Mesenchymal stem cell (in vitro differentiated cells and primary cell): ENCODE results near the gene TIRAP.

Source experiments
- DNase-seq: peaks from one replicate; pipeline ENCODE4 v3.0.0-alpha.2; 2013
- H2AFZ ChIP-seq: one replicate; pipeline ENCODE4 v1.6.1; 2013; ENCODE audit warnings: low read depth, mild to moderate bottlenecking, control low read depth, inconsistent platforms, low read length, moderate library complexity
- H2AK5ac ChIP-seq: 2 replicates; pipeline ENCODE4 v1.6.1; 2013; ENCODE audit warnings: low read length, moderate library complexity, mild to moderate bottlenecking, inconsistent platforms; ENCODE audit not compliant: severe bottlenecking
- H2BK120ac ChIP-seq: one replicate; pipeline ENCODE4 v1.6.1; 2013; ENCODE audit warnings: low read depth, mild to moderate bottlenecking, inconsistent platforms, low read length, moderate library complexity
- H2BK12ac ChIP-seq, 2 experiments: one replicate each; pipeline ENCODE4 v1.6.1; 2013; ENCODE audit warnings: inconsistent platforms in 2 of 2, low read length in 2 of 2, mild to moderate bottlenecking in 2 of 2, moderate library complexity in 2 of 2, control low read depth in 1 of 2
- H2BK15ac ChIP-seq: one replicate; pipeline ENCODE4 v1.6.1; 2013; ENCODE audit warnings: mild to moderate bottlenecking, low read depth, inconsistent platforms; ENCODE audit not compliant: poor library complexity, severe bottlenecking
- H2BK5ac ChIP-seq: 2 replicates; pipeline ENCODE4 v1.6.1; 2013; ENCODE audit warnings: low read depth, mild to moderate bottlenecking, low read length, control low read depth, inconsistent platforms; ENCODE audit not compliant: poor library complexity, severe bottlenecking
- H3K14ac ChIP-seq, 2 experiments: one replicate each; pipeline ENCODE4 v1.6.1; 2013; ENCODE audit warnings: inconsistent platforms in 2 of 2, low read length in 2 of 2, control low read depth in 1 of 2, mild to moderate bottlenecking in 1 of 2, moderate library complexity in 1 of 2
- H3K18ac ChIP-seq, 2 experiments: one replicate each; pipeline ENCODE4 v1.6.1; 2013; ENCODE audit warnings: inconsistent platforms in 2 of 2, low read length in 2 of 2, control low read depth in 1 of 2, low read depth in 1 of 2, mild to moderate bottlenecking in 1 of 2
- H3K23ac ChIP-seq, 2 experiments: one replicate each; pipeline ENCODE4 v1.6.1; 2013; ENCODE audit warnings: inconsistent platforms in 2 of 2, low read length in 2 of 2, mild to moderate bottlenecking in 2 of 2, moderate library complexity in 2 of 2, control low read depth in 1 of 2
- H3K27ac ChIP-seq: 2 replicates; pipeline ENCODE4 v1.5.1; 2013; ENCODE audit warnings: mild to moderate bottlenecking, moderate library complexity, low read length, control low read depth, inconsistent platforms; ENCODE audit not compliant: poor library complexity, severe bottlenecking
- H3K27me3 ChIP-seq, 2 experiments: 2 replicates each; pipeline versions ENCODE4 v1.6.1 to v1.7.0; 2013; ENCODE audit warnings: low read length in 2 of 2, mild to moderate bottlenecking in 2 of 2, moderate library complexity in 2 of 2, control low read depth in 1 of 2, inconsistent platforms in 1 of 2; ENCODE audit not compliant: control insufficient read depth in 1 of 2, insufficient read depth in 1 of 2
- H3K36me3 ChIP-seq, 2 experiments: 2 replicates each; pipeline versions ENCODE4 v1.6.1 to v1.7.0; 2013; ENCODE audit warnings: low read length in 2 of 2, control low read depth in 1 of 2, inconsistent platforms in 1 of 2, low read depth in 1 of 2, mild to moderate bottlenecking in 1 of 2; ENCODE audit not compliant: insufficient read depth in 2 of 2, control insufficient read depth in 1 of 2
- H3K4ac ChIP-seq, 2 experiments: one replicate each; pipeline ENCODE4 v1.6.1; 2013; ENCODE audit warnings: inconsistent platforms in 2 of 2, low read length in 2 of 2, mild to moderate bottlenecking in 2 of 2, moderate library complexity in 2 of 2, control low read depth in 1 of 2, low read depth in 1 of 2
- H3K4me1 ChIP-seq: 2 replicates; pipeline ENCODE4 v1.6.1; 2013; ENCODE audit warnings: low read depth, low read length, control low read depth; ENCODE audit not compliant: control insufficient read depth, insufficient read depth
- H3K4me2 ChIP-seq: 2 replicates; pipeline ENCODE4 v1.6.1; 2013; ENCODE audit warnings: low read length, mild to moderate bottlenecking, inconsistent platforms; ENCODE audit not compliant: poor library complexity, severe bottlenecking
- H3K4me3 ChIP-seq, 2 experiments: 2 replicates each; pipeline versions ENCODE4 v1.5.1 to v1.7.0; 2013; ENCODE audit warnings: low read length in 2 of 2, mild to moderate bottlenecking in 2 of 2, control low read depth in 1 of 2, low read depth in 1 of 2; ENCODE audit not compliant: insufficient read depth in 1 of 2
- H3K79me1 ChIP-seq: replicated peaks from 2 replicates; pipeline ENCODE4 v1.6.1; 2013; ENCODE audit warnings: mild to moderate bottlenecking, control low read depth, low read length, inconsistent platforms; ENCODE audit not compliant: poor library complexity, severe bottlenecking
- H3K9ac ChIP-seq: 2 replicates; pipeline ENCODE4 v1.7.0; 2013; ENCODE audit warnings: mild to moderate bottlenecking, low read length, moderate library complexity
- H3K9me3 ChIP-seq: 2 replicates; pipeline ENCODE4 v1.7.0; 2013; ENCODE audit warnings: mild to moderate bottlenecking, low read length; ENCODE audit not compliant: control insufficient read depth
- H4K8ac ChIP-seq: one replicate; pipeline ENCODE4 v1.6.1; 2013; ENCODE audit warnings: inconsistent platforms, mild to moderate bottlenecking, low read length, moderate library complexity
- H4K91ac ChIP-seq: one replicate; pipeline ENCODE4 v1.6.1; 2013; ENCODE audit warnings: mild to moderate bottlenecking, low read length, inconsistent platforms
- WGBS: methylation state at CpG from one replicate; pipeline ENCODE4 v1.1.7; 2013; ENCODE audit warnings: mixed read lengths; 5-methylcytosine and 5-hydroxymethylcytosine counted together

Gene TIRAP

GRCh38 chr11:126277780-126278179, 5.1 kb upstream of the TIRAP start:
- no peak overlapping the region for H2AK5ac ChIP-seq

GRCh38 chr11:126279191-126279590, 3.7 kb upstream of the TIRAP start:
- WGBS = 92% methylated on average over 8 of the region's 8 CpGs
- Histone ChIP-seq H4K8ac (no peak overlapping the region), H3K9me3 (no peaks in the 10 kb centered on the region)

More at GRCh38 chr11:126277780-126278179, 5.1 kb upstream of the TIRAP start:
- H3K36me3 ChIP-seq = peaks cover 42 to 62% of the 10 kb centered on the region in 2 experiments
- H3K27ac ChIP-seq = no peak overlapping the region
- no peaks in the 10 kb centered on the region for H3K27me3 ChIP-seq
- H3K4me3 ChIP-seq = no peak overlapping the region
- H3K14ac ChIP-seq = no peak overlapping the region
- no peak overlapping the region for H3K4ac ChIP-seq
- H3K4me2 ChIP-seq = no peak overlapping the region
- H3K79me1 ChIP-seq = peaks cover 9% of the 10 kb centered on the region
- no peak overlapping the region for H4K91ac ChIP-seq
- no peak overlapping the region for H3K18ac ChIP-seq
- no peak overlapping the region for H2BK120ac ChIP-seq
- no peak overlapping the region for H4K8ac ChIP-seq
- H3K23ac ChIP-seq = no peak overlapping the region
- H2BK15ac ChIP-seq = no peak overlapping the region
- no peak overlapping the region for H2BK5ac ChIP-seq
- H2BK12ac ChIP-seq = no peak overlapping the region
- no peak for DNase-seq
- no peak overlapping the region for H3K9ac ChIP-seq
- over 99% methylated on average over 4 of the region's 4 CpGs for WGBS
- peaks cover 4% of the 10 kb centered on the region for H3K4me1 ChIP-seq
- no peaks in the 10 kb centered on the region for H3K9me3 ChIP-seq
- H2AFZ ChIP-seq = no peak overlapping the region

GRCh38 chr11:126280595-126280994, 2.3 kb upstream of the TIRAP start:
- WGBS = 92% methylated on average over 5 of the region's 5 CpGs
- H2BK12ac ChIP-seq = no peak overlapping the region
- H2BK5ac ChIP-seq = no peak overlapping the region
- no peak overlapping the region for H2AK5ac ChIP-seq
- H4K8ac ChIP-seq = no peak overlapping the region
- no peak overlapping the region for H2AFZ ChIP-seq
- DNase-seq = no peak
- H3K9ac ChIP-seq = no peak overlapping the region
- no peak overlapping the region for H3K4me3 ChIP-seq
- peaks cover 4% of the 10 kb centered on the region for H3K79me1 ChIP-seq
- peaks cover 20 to 35% of the 10 kb centered on the region in 2 experiments for H3K36me3 ChIP-seq
- no peak overlapping the region for H2BK120ac ChIP-seq
- no peak overlapping the region for H3K18ac ChIP-seq
- H3K9me3 ChIP-seq = no peaks in the 10 kb centered on the region
- H3K27ac ChIP-seq = no peak overlapping the region
- H4K91ac ChIP-seq = no peak overlapping the region
- H2BK15ac ChIP-seq = no peak overlapping the region
- no peaks in the 10 kb centered on the region for H3K27me3 ChIP-seq
- H3K23ac ChIP-seq = no peak overlapping the region
- peaks cover 14% of the 10 kb centered on the region for H3K4me1 ChIP-seq
- no peak overlapping the region for H3K4ac ChIP-seq
- H3K4me2 ChIP-seq = no peak overlapping the region
- H3K14ac ChIP-seq = no peak overlapping the region

More at GRCh38 chr11:126279191-126279590, 3.7 kb upstream of the TIRAP start:
- no peak overlapping the region for H3K4ac ChIP-seq
- no peak overlapping the region for H3K9ac ChIP-seq
- H3K14ac ChIP-seq = no peak overlapping the region
- H3K36me3 ChIP-seq = peaks cover 32 to 48% of the 10 kb centered on the region in 2 experiments
- H3K18ac ChIP-seq = no peak overlapping the region
- H3K27ac ChIP-seq = no peak overlapping the region
- H2AK5ac ChIP-seq = no peak overlapping the region
- peaks cover 10% of the 10 kb centered on the region for H3K4me1 ChIP-seq
- H2BK5ac ChIP-seq = no peak overlapping the region
- no peaks in the 10 kb centered on the region for H3K27me3 ChIP-seq
- no peak overlapping the region for H4K91ac ChIP-seq
- DNase-seq = no peak
- H3K4me2 ChIP-seq = no peak overlapping the region
- no peak overlapping the region for H3K23ac ChIP-seq
- no peak overlapping the region for H2BK12ac ChIP-seq
- H2AFZ ChIP-seq = no peak overlapping the region
- H3K79me1 ChIP-seq = peaks cover 4% of the 10 kb centered on the region
- no peak overlapping the region for H2BK15ac ChIP-seq
- no peak overlapping the region for H3K4me3 ChIP-seq
- no peak overlapping the region for H2BK120ac ChIP-seq

- H3K4me2 ChIP-seq = no peak overlapping the region
Observed at GRCh38 chr11:126281245-126281644, 1.6 kb upstream of the TIRAP start.

More at GRCh38 chr11:126281245-126281644, 1.6 kb upstream of the TIRAP start:
- Histone ChIP-seq H2BK15ac (no peak overlapping the region), H3K36me3 (peaks cover 14 to 29% of the 10 kb centered on the region in 2 experiments), H3K4ac (no peak overlapping the region), H3K27me3 (no peaks in the 10 kb centered on the region), H2BK5ac (no peak overlapping the region), H3K79me1 (peaks cover 1% of the 10 kb centered on the region), H2AFZ (no peak overlapping the region), H2BK12ac (no peak overlapping the region), H3K14ac (no peak overlapping the region), H3K9me3 (no peaks in the 10 kb centered on the region), H3K4me3 (no peak overlapping the region), H2AK5ac (no peak overlapping the region), H3K4me1 (peaks cover 14% of the 10 kb centered on the region), H4K8ac (no peak overlapping the region), H3K27ac (no peak overlapping the region), H2BK120ac (no peak overlapping the region), H3K18ac (no peak overlapping the region), H4K91ac (no peak overlapping the region), H3K23ac (no peak overlapping the region), H3K9ac (no peak overlapping the region)
- no peak for DNase-seq
- 90% methylated on average over 6 of the region's 6 CpGs for WGBS
